HG02759 (cell line): ENCODE results near the gene DHH.
"Not testable (repeated sequence)": the region's sequence is repeated elsewhere in the genome, so short reads cannot be mapped to it uniquely, and the experiment has no call there.

Source experiments
- ATAC-seq: cut with Tn5 transposase; IDR thresholded peaks from one replicate; pipeline ENCODE4 v1.9.1; 2021; ENCODE audit warnings: mild to moderate bottlenecking, moderate library complexity; ENCODE audit not compliant: unreplicated experiment

DHH gene

GRCh38 chr12:49079793-49080192 lies 14.8 kb downstream of the DHH start:
- ATAC-seq = no peak

DNA sequence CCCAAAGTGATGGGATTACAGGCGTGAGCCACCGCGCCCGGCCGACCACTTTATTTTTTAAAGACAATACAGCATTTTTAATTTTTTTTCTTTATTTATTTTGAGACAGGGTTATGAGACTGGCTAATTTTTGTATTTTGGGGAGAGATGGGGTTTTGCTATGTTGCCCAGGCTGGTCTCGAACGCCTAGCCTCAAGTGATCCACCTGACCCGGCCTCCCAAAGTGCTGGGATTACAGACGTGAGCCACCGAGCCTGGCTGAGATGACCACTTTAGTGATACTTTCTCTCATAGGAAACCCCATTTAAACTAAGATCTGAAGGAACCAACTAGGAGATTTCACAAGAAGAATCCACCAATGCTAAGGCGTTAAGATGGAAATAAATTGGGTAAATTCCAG lies 23.6 kb downstream of the DHH start:
- ATAC-seq = no peak

DNA sequence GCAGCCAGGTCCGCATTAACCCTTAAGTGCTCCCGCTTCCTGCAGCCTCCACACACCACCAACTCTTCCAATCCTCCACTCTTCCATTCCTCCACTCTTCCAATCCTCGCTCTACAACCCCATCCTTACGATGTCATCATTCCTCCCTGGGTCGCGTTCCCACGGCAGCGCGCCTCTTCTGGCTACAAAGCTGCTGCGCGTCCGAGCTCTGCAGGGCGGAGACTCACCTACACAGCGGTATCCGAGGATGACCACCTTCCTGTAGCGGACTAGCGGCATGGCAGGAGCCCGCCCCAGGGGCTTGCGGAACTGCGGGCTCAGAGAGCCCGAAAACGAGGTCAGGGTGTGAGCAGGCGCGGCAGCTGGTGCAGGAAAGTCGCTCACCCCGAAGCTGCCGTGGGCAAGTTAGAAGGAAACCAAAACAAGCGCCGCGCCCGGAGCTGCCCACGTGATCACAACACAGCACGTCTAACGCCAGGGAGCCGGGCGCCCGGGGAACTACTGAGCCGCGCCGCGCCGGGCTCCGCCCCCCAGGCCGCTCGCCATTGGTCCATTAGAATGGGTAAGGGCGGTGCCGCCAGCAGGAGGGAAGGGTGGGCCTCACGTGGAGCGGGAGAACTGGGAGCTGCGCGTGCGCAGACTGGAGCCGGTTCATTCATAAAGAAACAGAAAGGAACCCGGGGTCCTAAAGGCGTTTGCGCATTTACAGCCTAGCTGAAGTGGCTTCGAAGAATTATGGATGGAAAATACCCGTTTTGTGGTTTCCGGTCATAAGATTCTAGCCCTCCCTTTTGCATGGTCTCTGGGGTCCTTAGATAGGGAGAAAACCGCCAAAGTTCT lies 24.9 kb downstream of the DHH start, which contains the start of gene RHEBL1:
RHEBL1 (minus strand) TSS at position 473 of the 840 bp plus-strand sequence; CDS start at position 279, 194 bp downstream.
- ATAC-seq = peak; percentile 99

DNA sequence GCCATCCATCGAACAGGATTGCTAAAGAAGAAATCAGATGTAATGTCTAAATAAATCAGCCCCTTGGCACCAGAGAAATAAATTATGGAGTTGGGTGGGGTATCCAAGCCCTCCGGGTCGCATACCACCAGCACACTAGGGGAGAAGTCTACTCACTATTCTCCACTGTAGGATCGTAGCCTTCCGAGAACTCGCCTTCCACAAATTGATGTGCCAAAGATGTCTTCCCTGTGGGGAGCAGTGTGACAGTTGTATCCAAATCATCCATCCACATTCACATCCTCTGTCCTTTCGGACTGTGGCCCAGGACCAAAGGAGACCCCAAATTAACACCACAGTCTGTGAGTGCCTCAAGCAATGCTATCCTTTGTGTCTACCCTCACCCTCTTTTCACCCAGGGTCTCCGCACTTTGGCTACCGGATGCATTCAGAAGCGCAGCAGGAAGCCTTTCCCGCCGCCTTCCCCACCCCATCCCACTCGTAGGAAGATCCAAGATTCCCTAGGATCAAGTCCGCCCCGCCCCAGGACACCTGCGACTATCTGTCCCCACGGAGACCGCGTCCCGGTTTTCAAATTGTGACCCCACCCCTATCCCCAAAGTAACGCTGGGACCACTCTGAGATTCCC lies 25.6 kb downstream of the DHH start:
- no peak for ATAC-seq

DNA sequence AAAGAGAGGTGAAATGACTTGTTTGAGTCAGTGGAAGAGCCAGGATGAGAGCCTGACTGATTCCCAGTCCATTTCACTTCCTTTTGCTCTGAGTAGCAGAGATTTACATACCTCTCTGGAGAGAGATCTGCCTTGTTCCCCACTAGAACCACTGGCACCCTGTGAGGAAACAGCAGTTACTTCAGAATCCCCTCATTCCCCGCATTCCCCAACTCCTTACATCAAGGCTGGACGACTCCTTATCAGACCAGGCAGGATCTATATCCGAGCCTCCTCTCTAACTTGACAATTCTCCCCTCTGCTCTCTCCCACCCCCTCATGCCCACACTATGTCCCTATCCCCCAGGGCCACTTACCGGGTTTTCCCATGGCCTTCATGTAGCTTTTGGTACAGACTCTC lies 28.5 kb downstream of the DHH start:
- no peak for ATAC-seq

- ATAC-seq = no peak
Observed at GRCh38 chr12:49064767-49065152, 29.8 kb downstream of the DHH start.

GRCh38 chr12:49061916-49062315 lies 32.7 kb downstream of the DHH start:
- ATAC-seq = not testable (repeated sequence)

DNA sequence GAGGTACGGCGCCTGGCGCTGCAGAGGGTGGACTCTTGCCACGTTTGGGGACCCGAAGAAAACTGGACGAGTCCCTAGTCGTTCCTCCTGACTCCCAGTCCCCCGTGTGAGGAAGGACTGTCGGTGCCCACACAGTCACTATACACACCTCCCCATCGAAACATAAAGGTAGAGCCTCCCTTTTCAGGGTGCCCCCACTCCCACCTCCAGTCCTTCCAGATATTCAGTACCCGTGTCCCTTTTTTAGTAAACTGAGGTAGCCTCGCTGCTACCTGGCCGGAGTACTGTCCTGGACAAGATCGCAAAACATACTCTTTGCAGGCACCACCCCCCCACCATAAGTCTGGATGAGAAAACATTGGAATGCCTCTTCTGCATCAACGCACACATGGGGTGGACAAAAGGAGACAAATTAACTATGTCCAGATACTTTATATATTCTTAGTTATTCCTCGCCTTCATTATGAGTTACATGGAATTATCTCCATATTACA lies 33.4 kb downstream of the DHH start:
- ATAC-seq = no peak

- ATAC-seq = peak; percentile 57
Observed at GRCh38 chr12:49060237-49061156, 34.1 kb downstream of the DHH start, which contains the start of gene KMT2D. Gene KMT2D, minus strand, starts transcription at chr12:49060794. Its CDS starts 5,470 bp downstream, at chr12:49055324.

- peak; percentile 17 for ATAC-seq
Observed at GRCh38 chr12:49059299-49060171, 35.1 kb downstream of the DHH start.

GRCh38 chr12:49059045-49059298 lies 35.6 kb downstream of the DHH start:
- no peak for ATAC-seq

DNA sequence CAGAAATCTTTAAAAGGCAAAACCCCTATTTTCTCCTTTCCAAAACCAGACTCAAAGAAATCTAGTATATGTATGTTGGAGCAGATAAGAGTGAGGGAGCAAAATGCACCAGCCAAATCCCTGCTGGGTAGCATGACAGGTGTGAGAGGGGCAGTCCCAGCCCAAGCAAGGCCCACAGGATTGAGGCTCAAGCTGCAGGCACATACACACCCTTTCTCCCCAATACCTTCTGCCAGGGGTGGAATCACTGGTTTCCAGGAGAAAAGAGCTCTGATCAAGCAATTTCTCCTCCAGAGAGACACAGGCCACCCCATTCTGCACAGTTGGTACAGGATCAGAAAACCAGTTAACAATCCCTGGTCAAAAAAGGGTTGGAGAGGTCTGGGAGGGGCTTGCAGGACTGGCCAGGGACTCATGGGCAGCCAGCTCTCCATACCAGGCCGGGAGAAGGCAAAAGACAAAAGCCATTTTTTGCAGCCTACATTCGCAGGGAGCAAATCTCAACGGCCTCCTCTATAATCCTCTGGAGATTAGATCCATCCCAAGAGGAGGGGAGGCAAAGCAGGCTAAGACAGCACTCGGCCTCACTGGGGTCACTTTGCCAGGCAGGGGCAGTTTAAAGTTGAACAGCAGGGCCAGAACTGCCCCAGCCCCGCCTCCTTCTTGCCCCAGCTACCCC lies 36.1 kb downstream of the DHH start:
- ATAC-seq = no peak

DNA sequence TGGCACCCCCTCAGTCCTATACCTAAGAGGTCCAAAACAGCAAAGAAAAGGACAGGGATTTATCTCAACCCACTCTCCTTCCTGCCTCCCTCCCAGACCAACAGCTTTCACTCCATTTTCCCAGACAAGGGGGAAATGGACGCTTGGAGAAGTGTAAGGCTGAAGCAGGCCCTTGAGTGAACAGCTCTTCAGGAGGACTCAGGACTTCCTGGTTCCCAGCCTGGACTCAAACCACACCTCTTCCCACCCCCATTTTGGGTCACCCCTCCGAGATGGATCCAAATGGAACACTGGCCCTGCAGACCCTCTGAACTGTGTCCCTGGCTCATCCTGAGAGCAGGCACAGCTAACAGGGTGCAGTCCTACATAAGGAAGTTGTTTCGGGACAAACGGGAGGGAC lies 36.7 kb downstream of the DHH start:
- ATAC-seq = no peak

DNA sequence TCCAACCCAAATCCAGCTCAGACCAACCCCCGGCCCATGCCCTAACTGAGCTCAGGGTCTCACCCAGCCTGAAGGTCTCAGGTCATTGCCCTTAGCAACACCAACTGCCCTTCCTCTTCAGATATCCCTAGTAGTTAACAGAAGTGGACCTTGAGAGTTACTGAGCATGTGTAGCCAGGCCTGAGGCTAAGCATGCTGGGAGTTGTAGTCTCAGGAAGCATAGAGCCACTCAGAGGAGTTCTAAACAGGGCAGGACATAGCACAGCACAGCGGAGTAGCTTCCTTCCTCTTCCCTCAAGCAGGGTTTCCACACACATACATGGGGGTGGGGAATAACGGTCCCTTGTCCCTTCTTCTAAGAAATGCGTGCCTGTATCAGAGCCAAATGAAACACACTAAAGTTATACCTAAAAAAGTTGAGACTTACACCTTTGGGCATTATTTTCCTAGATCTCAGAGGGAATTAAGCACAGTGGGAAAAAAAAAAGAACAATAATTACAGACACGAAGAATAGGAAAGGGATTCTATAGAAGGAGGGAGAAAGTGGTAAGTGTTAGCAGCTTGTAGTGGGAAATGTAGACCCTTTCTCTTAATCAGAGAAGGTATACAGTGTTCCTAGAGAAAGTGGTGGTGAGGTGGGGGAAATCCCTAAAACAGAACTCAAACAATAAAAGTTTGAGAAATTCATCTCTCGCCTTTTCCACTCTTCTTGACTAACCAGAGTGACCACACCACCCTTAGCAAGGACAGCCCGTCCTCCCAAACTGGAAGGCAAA lies 38.4 kb downstream of the DHH start:
- ATAC-seq = peak; percentile 66

DNA sequence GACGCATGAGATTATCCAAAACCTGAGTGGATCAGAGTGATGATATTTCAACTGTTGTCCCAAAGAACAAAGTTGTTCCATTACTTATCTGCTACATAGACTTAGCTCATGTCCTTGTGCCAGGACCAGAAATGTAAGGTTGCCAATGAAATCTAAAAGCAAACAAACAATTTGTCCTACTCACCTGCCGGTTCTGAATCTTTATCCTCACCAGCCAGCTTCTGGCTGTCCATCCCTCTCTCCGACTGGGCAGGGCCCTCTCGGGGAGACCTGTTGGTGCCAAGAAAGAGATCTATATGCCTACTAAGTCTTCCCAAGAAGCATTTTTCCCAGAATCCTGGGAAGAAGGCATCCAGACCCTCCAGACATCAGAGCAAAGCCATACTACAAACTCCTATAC lies 39.5 kb downstream of the DHH start:
- no peak for ATAC-seq

DNA sequence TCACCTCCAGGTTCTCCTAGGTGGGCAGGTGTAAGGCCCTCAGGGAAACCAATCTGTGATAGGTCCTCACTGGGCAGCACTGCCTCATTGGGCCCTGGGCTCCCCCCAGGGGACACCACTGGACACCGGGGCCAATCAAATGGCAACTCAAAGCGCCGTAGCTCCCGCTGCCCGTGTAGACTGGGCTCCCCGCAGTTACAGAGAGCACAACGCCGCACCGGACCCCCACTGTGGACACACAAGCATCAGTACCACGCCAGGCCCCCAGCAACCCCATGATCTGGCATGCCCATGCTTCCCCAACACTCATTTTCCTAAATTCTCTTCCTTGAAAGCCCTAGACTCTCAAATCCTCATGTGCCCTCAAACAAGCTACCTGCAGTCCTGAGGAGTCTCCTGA lies 40.1 kb downstream of the DHH start:
- no peak for ATAC-seq

GRCh38 chr12:49054096-49054495 lies 40.5 kb downstream of the DHH start:
- ATAC-seq = no peak

DNA sequence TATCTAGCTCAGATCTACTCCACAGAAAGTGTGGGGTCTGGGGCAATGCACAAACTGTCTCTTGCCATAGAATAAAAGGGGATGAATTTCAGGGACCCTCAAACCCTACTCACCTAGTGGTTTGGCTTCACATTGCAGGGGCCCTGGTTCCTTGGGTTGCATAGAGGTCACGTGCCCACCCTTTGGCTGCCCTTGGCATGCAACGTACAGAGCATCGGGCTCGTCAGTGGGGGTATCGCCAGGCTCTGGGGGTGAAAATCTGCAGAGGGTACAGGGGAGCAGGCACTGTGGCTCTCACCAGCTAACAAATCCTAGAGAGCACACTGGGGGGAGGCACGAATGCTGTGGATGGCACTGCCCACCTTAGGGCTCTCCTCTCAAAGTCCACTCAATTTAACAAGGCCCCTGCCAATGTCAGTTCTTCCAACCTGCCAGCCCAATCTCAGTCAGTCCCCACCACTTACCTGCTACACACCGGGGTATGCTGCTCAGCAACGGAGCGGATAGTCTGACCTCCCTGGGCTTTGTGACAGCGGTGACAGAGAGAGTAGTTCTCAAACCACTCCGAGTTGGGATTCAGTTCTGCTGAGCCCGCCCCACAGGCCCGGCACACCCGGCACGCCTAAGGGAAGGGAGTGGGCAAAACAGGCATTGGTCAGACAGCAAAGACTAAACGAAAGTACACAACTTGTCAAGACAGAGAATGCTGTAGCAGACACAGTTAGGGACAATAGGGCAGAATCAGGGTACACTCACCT lies 42.0 kb downstream of the DHH start:
- ATAC-seq = no peak
